K562 (cell line): ENCODE data around the gene PCP4L1. TPM values are rescaled to one million over a fixed set of nuclear protein-coding genes. Genes with fewer than 3 reads are reported as not detected.
A peak's percentile ranks its signal among the peaks of the same experiment; 100 is the strongest.

Experiments
- ATF6 ChIP-seq: sonication (generic); formaldehyde crosslinking; IDR thresholded peaks from 2 replicates; pipeline ENCODE4 v1.4.0; 2020; ENCODE audit warnings: mild to moderate bottlenecking, missing genetic modification reagents
- CCAR2 ChIP-seq: fragments of 200-400 bp; formaldehyde crosslinking; IDR thresholded peaks from 2 replicates; pipeline ENCODE4 v1.6.1; 2017; ENCODE audit warnings: mild to moderate bottlenecking, low read depth, low read length
- CHD4 ChIP-seq: fragments of 200-600 bp; sonication (generic); IDR thresholded peaks from 3 replicates; pipeline ENCODE4 v1.6.1; 2012; ENCODE audit warnings: low read depth, mild to moderate bottlenecking, mixed read lengths, low read length, inconsistent platforms; ENCODE audit not compliant: insufficient read depth, insufficient replicate concordance, poor library complexity, severe bottlenecking
- ELF4 ChIP-seq: fragments of 450-650 bp; formaldehyde crosslinking; IDR thresholded peaks from 2 replicates; pipeline ENCODE4 v1.4.0; 2022; ENCODE audit warnings: missing genetic modification characterization
- GABPA ChIP-seq: fragments of 200-800 bp; sonication (Bioruptor generic); conservative IDR thresholded peaks from 2 replicates; pipeline ENCODE4 v1.6.1; 2016; ENCODE audit warnings: low read depth, missing genetic modification characterization, missing compliant biosample characterization
- GABPB2 ChIP-seq: fragments of 250-450 bp; sonication (Bioruptor Pico); conservative IDR thresholded peaks from 2 replicates; pipeline ENCODE4 v1.5.1; 2021; ENCODE audit warnings: mild to moderate bottlenecking
- HDAC2 ChIP-seq: fragments of 450-650 bp; IDR thresholded peaks from 2 replicates; pipeline ENCODE4 v1.6.1; 2016; ENCODE audit warnings: mild to moderate bottlenecking
- HMG20A ChIP-seq: fragments of 450-650 bp; formaldehyde crosslinking; conservative IDR thresholded peaks from 2 replicates; pipeline ENCODE4 v1.4.0; 2020; ENCODE audit warnings: mild to moderate bottlenecking, mixed read lengths
- HMGN3 ChIP-seq: IDR thresholded peaks from 2 replicates; pipeline ENCODE4 v1.6.1; 2011; ENCODE audit warnings: borderline replicate concordance, low read depth, mild to moderate bottlenecking, mixed read lengths, low read length; ENCODE audit not compliant: insufficient read length; ENCODE audit errors: extremely low read depth
- HNRNPUL1 ChIP-seq: fragments of 200-400 bp; formaldehyde crosslinking; IDR thresholded peaks from 2 replicates; pipeline ENCODE4 v1.6.1; 2017; ENCODE audit warnings: low read length
- LEF1 ChIP-seq: fragments of 450-650 bp; IDR thresholded peaks from 2 replicates; pipeline ENCODE4 v1.6.1; 2016; ENCODE audit warnings: mild to moderate bottlenecking
- MBD1 ChIP-seq: fragments of 250-450 bp; sonication (Bioruptor Pico); IDR thresholded peaks from 2 replicates; pipeline ENCODE4 v1.8.0; 2022; ENCODE audit warnings: inconsistent platforms
- MIER1 ChIP-seq: fragments of 450-650 bp; IDR thresholded peaks from 2 replicates; pipeline ENCODE4 v1.6.1; 2016; ENCODE audit warnings: antibody characterized with exemption, mild to moderate bottlenecking, low read depth
- NR3C1 ChIP-seq: sonication (generic); formaldehyde crosslinking; IDR thresholded peaks from 2 replicates; pipeline ENCODE4 v1.8.1; 2022; ENCODE audit warnings: missing genetic modification reagents
- PYGO2 ChIP-seq: fragments of 450-650 bp; IDR thresholded peaks from 2 replicates; pipeline ENCODE4 v1.6.1; 2016; ENCODE audit warnings: mild to moderate bottlenecking, missing genetic modification characterization, moderate library complexity, missing compliant biosample characterization
- RAD51 ChIP-seq: fragments of 450-650 bp; IDR thresholded peaks from 2 replicates; pipeline ENCODE4 v1.7.1; 2016; ENCODE audit warnings: low read depth, mild to moderate bottlenecking, borderline replicate concordance
- SRSF1 ChIP-seq: fragments of 200-400 bp; formaldehyde crosslinking; IDR thresholded peaks from 2 replicates; pipeline ENCODE4 v1.6.1; 2017; ENCODE audit warnings: mild to moderate bottlenecking, low read depth, low read length, moderate library complexity
- STAG1 ChIP-seq: sonication (generic); formaldehyde crosslinking; IDR thresholded peaks from 2 replicates; pipeline ENCODE4 v1.5.0; 2020; ENCODE audit warnings: missing genetic modification reagents, borderline replicate concordance
- TFAP4 ChIP-seq: sonication (generic); formaldehyde crosslinking; IDR thresholded peaks from 2 replicates; pipeline ENCODE4 v1.8.0; 2022; ENCODE audit warnings: missing genetic modification reagents, mild to moderate bottlenecking, moderate library complexity, borderline replicate concordance
- ZBTB33 ChIP-seq: sonication (generic); formaldehyde crosslinking; IDR thresholded peaks from 2 replicates; pipeline ENCODE4 v1.8.1; 2023; ENCODE audit warnings: mild to moderate bottlenecking, missing genetic modification reagents
- ZNF77 ChIP-seq: fragments of 250-450 bp; sonication (Bioruptor Pico); IDR thresholded peaks from 2 replicates; pipeline ENCODE4 v1.5.0; 2020
- polyA plus RNA-seq, 8 experiments: library from polyadenylated mRNA; depleted of rRNA in 4 of 8; stranded (reverse) in 5 of 8; unstranded in 3 of 8; fragments of >200 nt; fragmentation: Nextera tagmentation in 2 of 8; fragmentation: Illumina TruSeq in 1 of 8; extraction: Ambion mirVana in 2 of 8; extraction: Trizol in 1 of 8; gene quantifications; 2 replicates each; pipeline versions ENCODE4 v1.2.1 to v1.2.3, GENCODE V29; 2011 to 2014; ENCODE audit warnings: inconsistent platforms in 1 of 8, missing spikeins in 1 of 8
- total RNA-seq, 7 experiments: library from RNA; depleted of rRNA in 6 of 7; stranded (reverse); fragments of >200 nt in 6 of 7; fragmentation: Illumina TruSeq in 2 of 7; extraction: Trizol in 2 of 7; gene quantifications; 2 replicates each; pipeline versions ENCODE4 v1.2.1 to v1.2.3, GENCODE V29; 2011 to 2021; ENCODE audit warnings: low replicate concordance in 1 of 7
- TF ChIP-seq, protein P1 (sequence below): fragments of 450-650 bp; formaldehyde crosslinking; IDR thresholded peaks from 2 replicates; pipeline ENCODE4 v1.4.0; 2020; ENCODE audit warnings: mild to moderate bottlenecking

Gene PCP4L1
- total and polyA plus RNA-seq, 9 of the 15 experiments (the other 6 are each of a cell fraction or from before 2014, with no cell fraction given) = not detected

- TF ChIP-seq ELF4 (no peak), HNRNPUL1 (no peak), GABPB2 (CRISPR knock-in tag) (no peak), MBD1 (CRISPR knock-in tag) (no peak), GABPA (peak; percentile 46), MIER1 (no peak), CHD4 (no peak), NR3C1 (CRISPR knock-in tag) (no peak), SRSF1 (no peak), ZBTB33 (no peak), ZNF77 (CRISPR knock-in tag) (no peak), TFAP4 (no peak), CCAR2 (no peak), HDAC2 (no peak), HMGN3 (no peak), RAD51 (no peak), PYGO2 (tag) (no peak), LEF1 (peak; percentile 42; the same call in 1 of the 2 replicates), STAG1 (CRISPR knock-in tag) (no peak), ATF6 (no peak), HMG20A (CRISPR knock-in tag) (no peak)
- TF ChIP-seq, protein P1, sequence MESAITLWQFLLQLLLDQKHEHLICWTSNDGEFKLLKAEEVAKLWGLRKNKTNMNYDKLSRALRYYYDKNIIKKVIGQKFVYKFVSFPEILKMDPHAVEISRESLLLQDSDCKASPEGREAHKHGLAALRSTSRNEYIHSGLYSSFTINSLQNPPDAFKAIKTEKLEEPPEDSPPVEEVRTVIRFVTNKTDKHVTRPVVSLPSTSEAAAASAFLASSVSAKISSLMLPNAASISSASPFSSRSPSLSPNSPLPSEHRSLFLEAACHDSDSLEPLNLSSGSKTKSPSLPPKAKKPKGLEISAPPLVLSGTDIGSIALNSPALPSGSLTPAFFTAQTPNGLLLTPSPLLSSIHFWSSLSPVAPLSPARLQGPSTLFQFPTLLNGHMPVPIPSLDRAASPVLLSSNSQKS (CRISPR knock-in tag) = no peak
Measured at GRCh38 chr1:161307230-161307768, 48.8 kb downstream of the PCP4L1 start (continued).
